ENCODE results near the gene RBM20.

Gene RBM20

GRCh38 chr10:110710621-110711020 lies 66.5 kb downstream of the RBM20 start:
- no peaks in the 10 kb centered on the region for H3K36me3 ChIP-seq (replicated peaks)
- in situ Hi-C loops (cut with HindIII; ENCODE audit: low pct_ligation_motif_present, low sequenced_read_pairs): no loop called here
- no peak for DNase-seq
- H3K27ac ChIP-seq: no peak overlapping the region
- no peak overlapping the region for H3K4me3 ChIP-seq (ENCODE audit: low read depth, low read length)
- no peaks in the 10 kb centered on the region for H3K27me3 ChIP-seq (replicated peaks)
- TF ChIP-seq CTCF (IDR thresholded peaks at IDR 0.05; ENCODE audit: low read depth, low read length, missing control alignments): no peak

- in situ Hi-C loops (cut with HindIII; ENCODE audit: low pct_ligation_motif_present, low sequenced_read_pairs): no loop called here
Measured at GRCh38 chr10:110711382-110711781, 67.2 kb downstream of the RBM20 start.

GRCh38 chr10:110714356-110714755 lies 70.2 kb downstream of the RBM20 start:
- Histone ChIP-seq H3K36me3 (replicated peaks) (no peaks in the 10 kb centered on the region), H3K27me3 (replicated peaks) (no peaks in the 10 kb centered on the region), H3K27ac (no peak overlapping the region), H3K4me3 (ENCODE audit: low read depth, low read length) (no peak overlapping the region)
- no peak for DNase-seq
- no peak for TF ChIP-seq CTCF (IDR thresholded peaks at IDR 0.05; ENCODE audit: low read depth, low read length, missing control alignments)
- in situ Hi-C loops (cut with HindIII; ENCODE audit: low pct_ligation_motif_present, low sequenced_read_pairs): no loop called here

More at GRCh38 chr10:110711382-110711781, 67.2 kb downstream of the RBM20 start:
- no peak for DNase-seq
- H3K4me3 ChIP-seq (ENCODE audit: low read depth, low read length): no peak overlapping the region
- H3K27ac ChIP-seq: no peak overlapping the region
- H3K36me3 ChIP-seq (replicated peaks): no peaks in the 10 kb centered on the region
- H3K27me3 ChIP-seq (replicated peaks): no peaks in the 10 kb centered on the region
- no peak for TF ChIP-seq CTCF (IDR thresholded peaks at IDR 0.05; ENCODE audit: low read depth, low read length, missing control alignments)

DNA sequence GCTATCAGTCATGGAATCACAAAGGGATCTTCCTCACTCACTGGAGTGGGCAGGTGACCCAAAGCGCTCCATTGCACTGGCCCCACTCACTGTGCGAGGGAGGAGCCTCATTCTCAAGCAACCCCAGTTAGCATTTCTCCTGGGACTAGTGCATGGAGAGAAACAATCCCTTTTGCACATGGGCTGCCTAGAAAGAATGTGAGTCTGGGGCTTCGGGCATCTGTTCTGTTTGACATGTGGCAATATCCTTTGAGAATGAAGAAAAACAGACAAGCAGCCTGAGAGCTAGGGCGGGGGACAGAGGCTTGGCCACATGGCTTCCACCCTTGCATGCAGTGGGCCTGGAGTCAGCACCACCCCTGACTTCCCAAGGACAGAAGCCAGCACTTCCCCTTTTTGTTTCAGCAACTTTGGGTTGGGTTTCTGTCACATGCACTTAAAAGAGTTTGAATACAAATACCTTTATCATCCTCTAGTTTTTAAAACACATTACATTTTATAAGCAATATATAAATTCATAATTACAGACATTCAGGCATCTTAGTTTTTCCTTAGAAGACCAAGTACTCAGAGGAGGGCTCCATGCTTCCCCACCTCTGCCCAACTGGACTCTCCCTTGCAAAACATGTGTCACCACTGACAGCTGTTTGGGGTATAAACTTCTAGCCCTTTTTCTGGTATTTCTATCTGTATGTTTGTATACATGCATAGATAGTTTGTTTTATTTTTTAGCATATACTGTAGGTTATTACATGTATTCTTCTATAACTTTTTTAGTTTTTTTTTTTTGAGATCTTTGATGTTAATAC lies 73.8 kb downstream of the RBM20 start:
- H3K4me3 ChIP-seq (ENCODE audit: low read depth, low read length): no peak overlapping the region
- DNase-seq: no peak
- no peaks in the 10 kb centered on the region for H3K36me3 ChIP-seq (replicated peaks)
- in situ Hi-C loops (cut with HindIII; ENCODE audit: low pct_ligation_motif_present, low sequenced_read_pairs): no loop called here
- H3K27me3 ChIP-seq (replicated peaks): no peaks in the 10 kb centered on the region
- TF ChIP-seq CTCF (IDR thresholded peaks at IDR 0.05; ENCODE audit: low read depth, low read length, missing control alignments): no peak
- no peak overlapping the region for H3K27ac ChIP-seq

DNA sequence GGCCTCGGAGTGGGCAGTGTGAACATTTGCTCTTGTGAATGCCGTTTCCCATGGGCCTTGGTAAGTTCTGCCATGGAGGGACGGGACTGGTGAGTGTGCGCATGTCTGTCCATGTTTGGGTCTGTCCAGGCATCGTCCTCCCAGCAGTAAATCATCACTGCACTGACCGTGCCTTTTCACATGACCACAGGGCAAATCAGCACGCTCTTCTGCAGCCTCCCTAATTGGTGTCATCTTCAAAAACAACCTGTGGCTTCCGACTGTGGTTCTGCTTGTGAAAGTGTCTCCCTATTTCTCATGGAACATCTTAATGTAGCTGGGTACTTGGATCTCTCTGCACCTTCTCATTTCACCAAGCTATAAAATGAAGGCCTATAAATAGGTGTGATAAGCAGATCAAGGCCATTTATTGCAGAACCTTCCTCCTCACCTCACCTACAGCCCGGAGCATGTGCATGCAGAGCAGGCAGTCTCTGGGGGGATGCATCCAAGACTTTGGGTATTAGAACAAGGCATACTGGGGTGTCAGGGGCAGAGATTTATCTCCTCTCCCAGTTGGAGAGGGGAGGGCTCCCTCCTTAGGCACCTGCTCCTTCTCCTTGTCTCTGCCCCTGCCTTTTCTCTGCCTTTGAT lies 77.4 kb downstream of the RBM20 start:
- H3K4me3 ChIP-seq (ENCODE audit: low read depth, low read length): no peak overlapping the region
- H3K27me3 ChIP-seq (replicated peaks): no peaks in the 10 kb centered on the region
- H3K36me3 ChIP-seq (replicated peaks): no peaks in the 10 kb centered on the region
- DNase-seq: no peak
- in situ Hi-C loops (cut with HindIII; ENCODE audit: low pct_ligation_motif_present, low sequenced_read_pairs): no loop called here
- H3K27ac ChIP-seq: no peak overlapping the region
- TF ChIP-seq CTCF (IDR thresholded peaks at IDR 0.05; ENCODE audit: low read depth, low read length, missing control alignments): no peak

Data from brain microvascular endothelial cell (primary cell).